HUDEP-2 (cell line): ENCODE measurements around the gene GPR158.

Experiments
- DNase-seq, 76 experiments: peaks; one replicate each; lab custom pipeline; 2025; ENCODE audit not compliant: unreplicated experiment in 76 of 76; lab: John Stamatoyannopoulos, UW

Gene GPR158

DNA sequence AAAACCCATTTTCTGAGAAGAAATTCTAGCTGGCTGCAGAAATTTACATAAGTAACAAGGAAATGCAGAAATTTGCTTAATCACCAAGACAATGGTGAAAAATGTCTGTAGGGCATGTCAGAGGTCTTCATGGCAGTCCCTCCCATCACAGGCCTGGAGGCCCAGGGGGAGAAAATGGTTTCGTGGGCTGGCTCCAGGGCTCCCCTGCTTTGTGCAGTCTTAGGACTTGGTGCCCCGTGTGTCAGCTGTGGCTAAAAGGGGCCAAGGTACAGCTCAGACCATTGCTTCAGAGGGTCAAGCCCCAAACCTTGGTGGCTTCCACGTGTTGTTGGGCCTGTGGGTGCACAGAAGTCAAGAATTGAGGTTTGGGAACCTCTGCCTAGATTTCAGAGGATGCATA is 215.9 kb downstream of the GPR158 start:
- DNase-seq, result no peak

DNA sequence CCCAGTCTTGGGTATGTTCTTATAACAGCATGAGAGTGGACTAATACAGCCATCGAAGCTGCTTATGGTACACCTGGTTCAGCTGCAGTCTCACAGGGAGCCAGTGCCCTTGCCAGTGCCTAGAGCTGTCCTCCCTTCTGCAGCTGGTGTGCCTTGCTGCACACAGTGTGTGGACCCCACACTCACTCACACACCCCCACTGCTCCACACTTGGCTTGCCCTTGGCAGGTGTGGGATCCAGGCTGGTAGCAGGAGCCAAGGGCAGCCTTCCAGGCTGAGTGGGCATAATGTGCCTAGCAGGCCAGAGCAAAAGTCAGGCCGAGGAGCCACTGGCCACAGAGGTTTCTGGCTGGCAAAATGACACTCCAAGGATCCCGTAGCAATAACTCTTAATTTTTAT is 217.3 kb downstream of the GPR158 start:
- DNase-seq, result no peak

GRCh38 chr10:25393621-25394020 is 218.8 kb downstream of the GPR158 start:
- DNase-seq, result no peak

GRCh38 chr10:25398680-25399079 is 223.9 kb downstream of the GPR158 start:
- no peak for DNase-seq

DNA sequence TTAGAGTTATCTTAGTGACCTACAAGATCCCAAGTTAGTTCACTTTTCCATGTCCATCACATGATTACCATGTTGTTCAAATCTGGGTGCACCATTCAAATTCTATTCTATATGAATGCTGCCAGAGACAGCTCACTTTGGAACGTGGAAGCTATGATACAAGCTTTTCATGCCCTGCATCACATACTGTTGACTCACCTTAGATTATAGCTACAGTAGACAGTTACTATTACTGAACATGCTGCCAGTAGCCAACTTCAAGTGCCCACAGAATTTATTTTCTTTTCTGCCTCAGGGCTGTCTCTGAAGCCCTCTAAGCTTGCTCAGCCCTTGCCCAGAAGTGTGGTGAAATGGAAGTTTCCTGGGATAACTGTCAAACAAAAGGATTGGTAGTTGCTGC is 231.1 kb downstream of the GPR158 start:
- DNase-seq, result no peak

- no peak for DNase-seq
These were observed 242.8 kb downstream of the GPR158 start for GRCh38 chr10:25417611-25418010.

DNA sequence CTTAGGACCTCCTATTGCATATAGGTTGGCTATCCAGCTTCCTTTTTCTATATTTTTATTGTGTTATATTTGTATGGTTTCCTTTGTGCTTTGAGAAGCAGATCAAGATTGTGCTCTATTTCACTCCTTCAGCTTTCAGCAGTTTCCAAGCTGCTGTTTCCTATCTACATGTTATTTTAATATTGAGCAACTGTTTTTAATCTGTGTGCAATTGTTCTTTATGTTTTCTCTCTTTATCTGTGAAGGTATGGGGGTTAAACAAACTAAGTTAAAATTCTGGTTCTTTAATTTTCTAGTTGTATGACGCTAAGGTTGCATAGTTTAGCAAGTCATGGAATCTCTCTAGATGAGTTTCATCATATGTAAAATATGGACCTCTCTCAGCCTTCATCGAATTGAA is 251.0 kb downstream of the GPR158 start:
- no peak for DNase-seq

GRCh38 chr10:25436431-25436830 is 261.6 kb downstream of the GPR158 start:
- no peak for DNase-seq

- no peak for DNase-seq
These were observed 266.5 kb downstream of the GPR158 start for GRCh38 chr10:25441270-25441669.

GRCh38 chr10:25444266-25444665 is 269.5 kb downstream of the GPR158 start:
- DNase-seq, result no peak

- DNase-seq, result no peak
These were observed 276.6 kb downstream of the GPR158 start for GRCh38 chr10:25451401-25451800.

GRCh38 chr10:25453619-25454018 is 278.8 kb downstream of the GPR158 start:
- DNase-seq, result no peak

DNA sequence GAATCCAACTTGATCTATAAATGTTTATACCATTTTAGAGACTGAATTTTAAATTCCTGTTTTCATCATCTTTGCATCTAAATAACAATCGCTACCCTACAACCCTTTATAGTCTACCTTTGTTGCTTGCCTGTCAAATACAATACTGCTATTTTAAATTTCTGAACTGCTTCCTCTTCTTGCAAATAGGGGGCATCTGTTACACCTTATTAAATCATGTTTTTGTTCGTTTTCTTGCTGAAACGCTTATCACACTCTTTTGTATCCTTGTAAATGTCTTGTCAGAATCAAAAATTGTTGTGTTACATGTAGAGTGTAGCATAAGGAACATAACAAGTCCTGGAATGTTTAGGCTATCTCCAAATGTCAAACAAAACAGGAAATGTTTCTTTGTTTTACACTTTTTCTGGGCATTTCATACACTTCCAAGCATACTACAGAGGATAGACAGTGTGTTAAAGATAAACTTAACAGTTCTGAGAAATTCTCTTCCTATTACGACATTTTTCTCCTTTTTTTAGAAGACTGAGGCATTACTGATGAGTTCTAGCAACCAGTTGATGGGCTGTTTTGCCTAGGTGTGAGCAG is 281.3 kb downstream of the GPR158 start:
- DNase-seq, result no peak

GRCh38 chr10:25457552-25457951 is 282.8 kb downstream of the GPR158 start:
- DNase-seq, result no peak

DNA sequence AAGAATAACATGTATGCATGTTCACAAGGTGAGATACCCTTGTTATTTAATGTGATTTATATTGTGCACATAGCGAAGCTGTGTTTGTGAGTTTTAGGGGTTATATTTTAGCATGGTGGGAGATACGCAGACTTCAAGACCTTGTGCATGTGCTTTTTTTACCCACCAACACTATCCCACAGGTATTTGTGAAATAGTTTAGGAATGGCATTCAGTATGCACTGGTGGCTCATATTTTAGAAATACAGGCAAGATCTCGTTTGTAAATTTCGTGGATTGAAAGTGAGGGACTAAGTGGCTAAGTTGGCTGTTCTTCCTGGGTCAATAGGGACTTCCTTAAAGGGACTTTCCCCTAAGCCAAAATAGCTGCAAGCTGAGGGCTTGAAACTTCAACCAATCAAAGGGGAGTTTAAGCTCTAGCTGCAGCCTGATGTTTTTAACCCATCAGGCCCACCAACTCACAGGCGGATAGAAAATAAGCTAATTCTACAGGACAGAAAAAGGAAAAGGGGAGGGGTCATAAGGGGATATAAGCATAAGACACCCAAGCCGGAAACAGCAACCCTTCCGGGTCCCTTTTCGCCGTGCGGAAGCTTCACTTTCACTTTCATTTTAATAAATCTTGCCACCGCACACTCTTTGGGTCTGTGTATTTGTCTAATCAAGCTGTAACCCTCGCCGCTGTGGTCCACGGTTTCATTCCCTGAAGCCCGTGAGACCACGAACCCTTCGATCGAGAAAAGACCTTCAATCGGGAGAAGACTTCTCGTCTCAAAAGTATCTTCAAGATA is 291.0 kb downstream of the GPR158 start:
- DNase-seq, result no peak

DNA sequence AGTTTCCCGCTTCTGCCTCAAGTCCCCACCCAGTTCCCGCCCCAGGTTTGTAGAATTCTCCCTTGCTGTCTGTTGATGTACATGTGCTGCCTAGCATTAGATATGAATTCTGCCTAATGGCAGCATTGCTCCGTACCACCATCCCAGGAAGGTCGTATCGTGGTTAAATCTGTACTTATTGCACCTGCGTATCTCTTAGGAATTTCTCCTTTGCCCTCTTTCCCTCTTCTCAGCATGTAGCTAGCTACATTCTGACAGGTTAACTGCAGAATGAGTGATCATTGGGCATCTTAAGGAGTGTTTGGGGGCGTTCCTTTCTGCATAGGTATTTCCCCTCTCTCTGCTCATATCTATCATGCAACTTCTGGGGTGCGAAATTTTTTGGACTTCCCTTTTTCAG is 293.1 kb downstream of the GPR158 start:
- DNase-seq, result no peak

DNA sequence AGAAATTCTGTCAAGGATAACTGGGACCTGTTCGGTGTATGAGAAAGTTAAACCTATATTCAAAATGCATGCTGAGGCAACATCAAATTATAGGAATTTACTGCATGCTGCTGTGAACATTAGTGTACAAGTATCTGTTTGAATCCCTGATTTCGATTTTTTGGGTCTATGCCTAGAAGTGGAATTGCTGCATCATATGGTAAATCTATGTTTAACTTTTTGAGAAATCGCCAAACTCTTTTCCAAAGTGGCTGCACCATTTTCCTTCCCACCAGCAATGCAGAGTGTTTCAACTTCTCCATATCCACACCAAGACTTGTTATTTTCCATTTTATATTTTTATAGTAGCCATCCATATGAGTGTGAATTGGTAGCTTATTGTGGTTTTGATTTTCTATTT is 306.7 kb downstream of the GPR158 start:
- DNase-seq, result no peak

GRCh38 chr10:25483999-25484398 is 309.2 kb downstream of the GPR158 start:
- DNase-seq, result no peak

GRCh38 chr10:25487266-25487665 is 312.5 kb downstream of the GPR158 start:
- DNase-seq, result no peak

- no peak for DNase-seq
These were observed 317.2 kb downstream of the GPR158 start for GRCh38 chr10:25492040-25492439.

- DNase-seq, result no peak
These were observed 317.9 kb downstream of the GPR158 start for GRCh38 chr10:25492680-25493079.

- peak in 70 of 76 experiments; percentile 6 to 93 (median 72) for DNase-seq
These were observed 318.5 kb downstream of the GPR158 start for GRCh38 chr10:25493122-25493893.
